Progenitor cell of endocrine pancreas (in vitro differentiated cells): ENCODE data around the gene BCL2. TPM values are rescaled to one million over a fixed set of nuclear protein-coding genes. Genes with fewer than 3 reads are reported as not detected.

Source experiments
- DNase-seq: peaks from one replicate; pipeline ENCODE4 v3.0.0; 2021; ENCODE audit warnings: low spot score; ENCODE audit not compliant: unreplicated experiment
- H3K27ac Mint-ChIP-seq: 2 replicates; pipeline ENCODE4 v1.8.0; 2021; ENCODE audit warnings: mild to moderate bottlenecking, moderate library complexity, mixed read lengths
- H3K27me3 Mint-ChIP-seq: 2 replicates; pipeline ENCODE4 v1.8.0; 2021; ENCODE audit warnings: mixed read lengths
- H3K36me3 Mint-ChIP-seq: 2 replicates; pipeline ENCODE4 v1.8.0; 2022; ENCODE audit warnings: mixed read lengths; ENCODE audit not compliant: insufficient read depth
- H3K4me1 Mint-ChIP-seq: 2 replicates; pipeline ENCODE4 v1.8.0; 2021; ENCODE audit warnings: low read depth, mixed read lengths
- H3K4me3 Mint-ChIP-seq: 2 replicates; pipeline ENCODE4 v1.8.0; 2021; ENCODE audit warnings: low read depth, mild to moderate bottlenecking, moderate library complexity, mixed read lengths
- H3K9me3 Mint-ChIP-seq: 2 replicates; pipeline ENCODE4 v1.8.0; 2021; ENCODE audit warnings: low read depth, mixed read lengths
- total RNA-seq: library from RNA; stranded (reverse); gene quantifications from 2 replicates; pipeline ENCODE4 v1.2.1, GENCODE V29; 2021
- TF ChIP-seq, protein P1 (sequence below): fragments of 200-600 bp; sonication (generic); IDR thresholded peaks from one replicate; pipeline ENCODE4 v1.5.0; 2021; ENCODE audit warnings: antibody characterized with exemption, mild to moderate bottlenecking; ENCODE audit not compliant: unreplicated experiment

BCL2 gene
- total RNA-seq, 1 donor from 2014 or later = 3.8 TPM

DNA sequence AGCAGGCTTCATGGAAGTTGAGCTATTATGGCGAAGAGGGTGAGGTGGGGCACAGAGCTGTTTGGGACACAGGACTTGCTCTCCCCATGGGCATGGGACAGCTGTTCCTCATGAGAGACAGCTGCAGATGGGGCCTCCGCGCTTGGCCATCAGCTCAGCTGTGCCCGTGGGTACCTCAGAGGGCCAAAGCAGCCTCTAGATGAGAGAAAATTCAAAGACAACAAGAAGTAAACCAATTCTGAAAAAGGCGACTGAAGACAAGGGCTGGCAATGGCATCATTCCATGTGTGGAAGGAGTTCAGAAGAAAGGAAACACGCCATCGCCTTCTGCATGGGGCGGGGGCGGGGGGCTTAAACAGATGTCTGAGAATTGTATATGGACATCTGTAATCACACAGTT is 136.2 kb downstream of the BCL2 start:
- H3K27ac Mint-ChIP-seq = no peak overlapping the region
- no peaks in the 10 kb centered on the region for H3K36me3 Mint-ChIP-seq
- TF ChIP-seq, protein P1, sequence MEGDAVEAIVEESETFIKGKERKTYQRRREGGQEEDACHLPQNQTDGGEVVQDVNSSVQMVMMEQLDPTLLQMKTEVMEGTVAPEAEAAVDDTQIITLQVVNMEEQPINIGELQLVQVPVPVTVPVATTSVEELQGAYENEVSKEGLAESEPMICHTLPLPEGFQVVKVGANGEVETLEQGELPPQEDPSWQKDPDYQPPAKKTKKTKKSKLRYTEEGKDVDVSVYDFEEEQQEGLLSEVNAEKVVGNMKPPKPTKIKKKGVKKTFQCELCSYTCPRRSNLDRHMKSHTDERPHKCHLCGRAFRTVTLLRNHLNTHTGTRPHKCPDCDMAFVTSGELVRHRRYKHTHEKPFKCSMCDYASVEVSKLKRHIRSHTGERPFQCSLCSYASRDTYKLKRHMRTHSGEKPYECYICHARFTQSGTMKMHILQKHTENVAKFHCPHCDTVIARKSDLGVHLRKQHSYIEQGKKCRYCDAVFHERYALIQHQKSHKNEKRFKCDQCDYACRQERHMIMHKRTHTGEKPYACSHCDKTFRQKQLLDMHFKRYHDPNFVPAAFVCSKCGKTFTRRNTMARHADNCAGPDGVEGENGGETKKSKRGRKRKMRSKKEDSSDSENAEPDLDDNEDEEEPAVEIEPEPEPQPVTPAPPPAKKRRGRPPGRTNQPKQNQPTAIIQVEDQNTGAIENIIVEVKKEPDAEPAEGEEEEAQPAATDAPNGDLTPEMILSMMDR = no peak
- no peak overlapping the region for H3K4me3 Mint-ChIP-seq
- H3K27me3 Mint-ChIP-seq = peaks cover 12% of the 10 kb centered on the region
- no peak for DNase-seq
- H3K4me1 Mint-ChIP-seq = peaks cover 29% of the 10 kb centered on the region
- H3K9me3 Mint-ChIP-seq = no peaks in the 10 kb centered on the region

DNA sequence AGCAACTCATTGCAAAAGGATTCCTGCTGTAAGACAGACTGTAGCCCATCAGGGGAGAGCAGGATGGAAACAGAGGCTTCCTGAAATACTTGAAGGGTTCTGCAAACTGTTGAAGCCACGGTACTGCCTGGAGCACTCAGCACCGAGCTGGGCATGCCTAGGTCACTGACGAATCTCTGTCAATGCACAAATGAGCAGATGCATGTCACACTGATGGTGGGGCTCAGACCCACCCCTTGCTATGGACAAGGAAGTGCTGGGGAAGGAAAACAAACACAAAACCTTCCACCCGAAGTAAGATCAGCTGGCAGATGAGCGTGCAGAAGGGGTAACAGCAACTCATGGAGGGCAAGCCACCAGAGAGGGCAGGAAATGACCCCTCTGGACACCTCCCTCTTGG is 136.7 kb downstream of the BCL2 start:
- Mint-ChIP-seq H3K27me3 (peaks cover 12% of the 10 kb centered on the region), H3K9me3 (no peaks in the 10 kb centered on the region), H3K4me1 (peaks cover 31% of the 10 kb centered on the region), H3K36me3 (no peaks in the 10 kb centered on the region), H3K4me3 (no peak overlapping the region), H3K27ac (no peak overlapping the region)
- DNase-seq = no peak
- TF ChIP-seq, protein P1 = no peak

DNA sequence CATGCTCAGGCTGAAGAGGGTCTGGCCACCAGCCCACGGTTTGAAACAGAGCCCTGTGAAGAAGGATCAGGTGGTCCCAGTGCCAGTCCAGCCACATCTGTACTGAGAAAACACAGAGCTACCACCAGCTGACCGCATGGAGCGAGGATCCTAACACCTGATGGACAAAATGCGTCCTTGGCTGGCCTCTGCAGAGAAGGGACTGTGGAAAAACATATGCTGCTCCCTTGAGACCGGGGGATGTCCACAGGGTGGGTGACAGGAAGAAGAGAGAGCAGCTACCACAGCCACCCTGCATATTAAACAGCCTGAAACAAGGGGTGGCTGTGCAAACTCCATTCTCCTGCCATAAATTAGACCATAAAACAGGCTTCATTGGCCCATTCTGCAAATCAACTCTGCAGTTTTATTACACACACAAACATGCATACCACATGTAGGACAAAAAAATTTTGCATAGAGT is 137.2 kb downstream of the BCL2 start:
- no peak for DNase-seq
- no peak overlapping the region for H3K27ac Mint-ChIP-seq
- no peak overlapping the region for H3K4me3 Mint-ChIP-seq
- TF ChIP-seq, protein P1 = no peak
- peaks cover 12% of the 10 kb centered on the region for H3K27me3 Mint-ChIP-seq
- H3K9me3 Mint-ChIP-seq = no peaks in the 10 kb centered on the region
- no peaks in the 10 kb centered on the region for H3K36me3 Mint-ChIP-seq
- peaks cover 26% of the 10 kb centered on the region for H3K4me1 Mint-ChIP-seq

DNA sequence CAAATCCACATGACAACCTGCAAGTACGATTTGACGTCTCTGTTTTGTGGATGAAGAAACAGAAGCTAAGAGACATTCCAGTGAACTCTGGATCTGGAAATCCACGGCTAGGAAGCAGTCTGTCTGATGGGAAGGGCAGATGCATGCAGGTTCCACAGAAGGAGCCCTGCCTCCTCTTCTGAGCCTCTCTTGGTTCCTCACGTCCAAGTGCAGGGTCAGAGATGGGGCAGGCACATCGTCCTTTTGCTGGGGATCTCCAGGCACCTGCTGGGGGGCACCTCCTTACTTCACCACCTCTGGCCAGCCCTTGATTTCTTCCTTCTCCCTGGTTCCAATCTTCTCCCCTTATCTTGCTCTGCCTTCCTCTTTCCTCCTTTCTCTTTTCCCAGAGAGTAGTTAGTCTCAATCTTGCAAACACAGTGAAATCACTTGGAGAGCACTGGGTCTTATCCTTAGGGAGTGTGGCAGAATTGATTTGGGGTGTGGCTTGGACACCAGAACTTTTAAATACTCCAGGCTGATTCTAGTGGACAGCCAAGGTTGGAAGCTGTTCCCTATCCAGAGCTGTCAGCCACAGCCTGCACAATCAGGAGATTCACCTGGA is 137.8 kb downstream of the BCL2 start:
- Mint-ChIP-seq H3K9me3 (no peaks in the 10 kb centered on the region), H3K4me3 (no peak overlapping the region), H3K36me3 (no peaks in the 10 kb centered on the region), H3K27me3 (peaks cover 12% of the 10 kb centered on the region), H3K4me1 (peaks cover 21% of the 10 kb centered on the region), H3K27ac (no peak overlapping the region)
- no peak for DNase-seq
- TF ChIP-seq, protein P1 = no peak

DNA sequence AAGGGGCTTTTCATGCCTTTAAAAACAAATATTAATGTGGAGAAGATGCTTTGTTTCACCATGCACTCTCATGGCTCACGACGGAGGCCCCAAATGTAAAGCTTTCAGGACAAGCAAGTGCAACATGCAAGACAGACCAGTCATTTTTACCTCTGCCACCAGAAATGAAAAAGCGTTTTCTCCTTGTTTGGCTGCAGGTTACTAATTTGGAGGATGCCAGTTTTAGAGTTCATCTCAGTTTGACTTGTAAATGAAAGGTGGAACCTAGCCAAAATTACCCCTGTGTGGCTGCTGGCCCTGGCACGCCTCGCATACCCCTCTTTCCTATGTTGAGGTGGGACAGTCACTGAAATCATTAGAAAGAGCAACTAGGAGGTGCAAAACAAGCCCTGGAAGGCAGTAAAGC is 138.6 kb downstream of the BCL2 start:
- DNase-seq = no peak
- no peaks in the 10 kb centered on the region for H3K36me3 Mint-ChIP-seq

More for the DNA sequence above, 138.6 kb downstream of the BCL2 start:
- H3K27ac Mint-ChIP-seq = no peak overlapping the region
- TF ChIP-seq, protein P1 = no peak
- peaks cover 19% of the 10 kb centered on the region for H3K4me1 Mint-ChIP-seq
- no peaks in the 10 kb centered on the region for H3K9me3 Mint-ChIP-seq
- H3K27me3 Mint-ChIP-seq = peaks cover 12% of the 10 kb centered on the region
- H3K4me3 Mint-ChIP-seq = no peak overlapping the region
